Ishikawa (cell line): ENCODE measurements around the gene MYO5A.

Experiments used
- CEBPB ChIP-seq: IDR thresholded peaks from 2 replicates; pipeline ENCODE4 v1.6.1; 2012
- CREB1 ChIP-seq: IDR thresholded peaks from 2 replicates; pipeline ENCODE4 v1.6.1; 2012; ENCODE audit warnings: low read depth
- EGR1 ChIP-seq: IDR thresholded peaks from 2 replicates; pipeline ENCODE4 v1.6.1; 2012
- EP300 ChIP-seq: IDR thresholded peaks from 2 replicates; pipeline ENCODE4 v1.6.1; 2012; ENCODE audit warnings: borderline replicate concordance
- FOXM1 ChIP-seq: IDR thresholded peaks from 2 replicates; pipeline ENCODE4 v1.6.1; 2012; ENCODE audit warnings: low read depth, borderline replicate concordance
- MAX ChIP-seq: IDR thresholded peaks from 2 replicates; pipeline ENCODE4 v1.6.1; 2012
- NFIC ChIP-seq: IDR thresholded peaks from 2 replicates; pipeline ENCODE4 v1.6.1; 2012
- RAD21 ChIP-seq: IDR thresholded peaks from 2 replicates; pipeline ENCODE4 v1.6.1; 2012; ENCODE audit warnings: low read depth
- REST ChIP-seq: IDR thresholded peaks from 2 replicates; pipeline ENCODE4 v1.6.1; 2012; ENCODE audit warnings: low read depth, mild to moderate bottlenecking
- TAF1 ChIP-seq: IDR thresholded peaks from 2 replicates; pipeline ENCODE4 v1.6.1; 2012; ENCODE audit warnings: low read depth, mild to moderate bottlenecking
- TCF12 ChIP-seq: IDR thresholded peaks from 2 replicates; pipeline ENCODE4 v1.6.1; 2012; ENCODE audit warnings: low read depth
- TEAD4 ChIP-seq: IDR thresholded peaks from 2 replicates; pipeline ENCODE4 v1.6.1; 2012
- USF1 ChIP-seq: IDR thresholded peaks from 2 replicates; pipeline ENCODE4 v1.6.1; 2012
- YY1 ChIP-seq: IDR thresholded peaks from 2 replicates; pipeline ENCODE4 v1.6.1; 2012; ENCODE audit warnings: low read depth
- ZBTB7A ChIP-seq: IDR thresholded peaks from 2 replicates; pipeline ENCODE4 v1.6.1; 2012; ENCODE audit warnings: low read depth

Gene MYO5A

GRCh38 chr15:52496175-52496574 lies 32.5 kb downstream of the MYO5A start:
- TF ChIP-seq RAD21 (no peak), REST (no peak), TAF1 (no peak), NFIC (no peak), CEBPB (no peak), CREB1 (no peak), YY1 (no peak), MAX (no peak), FOXM1 (no peak)

- no peak for TF ChIP-seq ZBTB7A
- TF ChIP-seq TCF12, result no peak
- TF ChIP-seq FOXM1, result no peak
- TF ChIP-seq REST, result no peak
- no peak for TF ChIP-seq CEBPB
- no peak for TF ChIP-seq YY1
- no peak for TF ChIP-seq MAX
- no peak for TF ChIP-seq TEAD4
- TF ChIP-seq NFIC, result no peak
- no peak for TF ChIP-seq EP300
Observed at GRCh38 chr15:52495125-52495524, 33.6 kb downstream of the MYO5A start.

- no peak for TF ChIP-seq NFIC
Observed at GRCh38 chr15:52493968-52494367, 34.7 kb downstream of the MYO5A start.

GRCh38 chr15:52492132-52492531 lies 36.5 kb downstream of the MYO5A start:
- no peak for TF ChIP-seq FOXM1
- TF ChIP-seq TCF12, result no peak
- TF ChIP-seq EP300, result no peak
- no peak for TF ChIP-seq MAX
- no peak for TF ChIP-seq REST
- no peak for TF ChIP-seq CEBPB
- no peak for TF ChIP-seq CREB1

GRCh38 chr15:52491472-52491871 lies 37.2 kb downstream of the MYO5A start:
- TF ChIP-seq TAF1, result no peak
- TF ChIP-seq CREB1, result no peak
- no peak for TF ChIP-seq TEAD4
- TF ChIP-seq NFIC, result no peak
- no peak for TF ChIP-seq TCF12
- TF ChIP-seq YY1, result no peak
- no peak for TF ChIP-seq EP300
- TF ChIP-seq CEBPB, result no peak
- TF ChIP-seq ZBTB7A, result no peak
- TF ChIP-seq USF1, result no peak
- no peak for TF ChIP-seq MAX
- no peak for TF ChIP-seq FOXM1
- TF ChIP-seq RAD21, result no peak
- no peak for TF ChIP-seq EGR1
- TF ChIP-seq REST, result no peak
